HuH-7.5 (cell line): ENCODE results near the gene TSHR.
"Not testable (repeated sequence)": the region's sequence is repeated elsewhere in the genome, so short reads cannot be mapped to it uniquely, and the experiment has no call there.

Source experiments
- DNase-seq: peaks from one replicate; pipeline ENCODE4 v3.0.0; 2011; ENCODE audit warnings: low spot score

Gene TSHR

GRCh38 chr14:81070511-81070910 is 115.1 kb downstream of the TSHR start:
- no peak for DNase-seq

DNA sequence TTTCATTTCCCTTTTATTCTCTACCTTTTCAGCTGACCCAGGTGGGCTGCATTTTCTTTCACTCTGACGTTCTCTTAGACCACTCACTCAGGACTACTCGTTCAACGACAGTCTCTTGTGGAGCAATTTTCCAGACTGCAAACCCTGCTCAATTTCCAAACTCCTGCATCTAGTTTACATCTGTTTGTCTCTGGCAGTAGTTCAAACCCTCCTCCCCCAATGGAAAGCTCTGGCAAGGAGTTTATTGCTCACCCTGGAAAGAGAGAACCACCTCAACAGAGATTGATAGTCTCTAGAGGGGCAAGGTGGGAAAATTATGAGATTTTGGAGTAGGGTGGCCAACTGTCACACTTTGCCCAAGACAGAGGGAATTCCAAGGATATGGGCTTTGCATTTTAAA is 130.2 kb downstream of the TSHR start:
- no peak for DNase-seq

GRCh38 chr14:81087230-81087629 is 131.8 kb downstream of the TSHR start:
- no peak for DNase-seq

GRCh38 chr14:81091139-81091538 is 135.7 kb downstream of the TSHR start:
- DNase-seq: no peak

- no peak for DNase-seq
These were observed 136.2 kb downstream of the TSHR start for GRCh38 chr14:81091660-81092059.

DNA sequence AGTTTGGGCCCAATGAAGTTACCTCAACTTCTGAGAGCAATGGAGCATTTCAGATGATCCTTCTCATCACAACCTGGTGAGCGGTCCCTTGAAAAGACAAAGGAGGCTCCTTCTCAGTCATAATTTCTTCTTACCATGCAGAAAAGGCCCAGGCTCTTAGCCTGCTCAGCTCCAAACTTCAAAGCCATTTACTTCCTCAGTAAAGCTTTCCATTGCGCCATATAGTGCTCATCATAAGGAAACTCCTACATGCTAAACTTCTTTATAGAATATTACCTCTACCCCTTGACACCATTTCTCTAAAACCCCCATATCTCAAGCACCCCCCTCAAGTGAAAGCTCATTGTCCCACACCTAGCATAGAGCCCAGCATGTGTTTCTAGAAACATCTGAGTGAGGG is 138.2 kb downstream of the TSHR start:
- no peak for DNase-seq

DNA sequence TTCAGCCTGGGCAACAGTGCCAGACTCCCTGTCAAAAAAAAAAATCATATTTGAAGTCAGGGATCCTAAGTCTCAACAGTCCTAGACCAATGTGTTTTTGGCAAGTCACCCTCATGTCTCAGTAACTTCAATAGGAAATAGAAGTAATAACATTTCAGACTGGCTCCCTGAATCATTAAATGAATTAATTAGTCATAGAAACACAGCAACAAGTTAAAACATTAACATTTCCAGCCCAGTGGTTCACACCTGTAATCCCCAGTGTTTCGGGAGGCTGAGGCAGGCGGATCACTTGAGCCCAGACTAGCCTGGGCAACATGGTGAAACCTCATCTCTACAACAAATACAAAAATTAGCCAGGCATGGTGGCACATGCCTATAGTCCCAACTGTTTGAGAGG is 140.1 kb downstream of the TSHR start:
- DNase-seq: no peak

GRCh38 chr14:81096656-81097055 is 141.2 kb downstream of the TSHR start:
- no peak for DNase-seq

DNA sequence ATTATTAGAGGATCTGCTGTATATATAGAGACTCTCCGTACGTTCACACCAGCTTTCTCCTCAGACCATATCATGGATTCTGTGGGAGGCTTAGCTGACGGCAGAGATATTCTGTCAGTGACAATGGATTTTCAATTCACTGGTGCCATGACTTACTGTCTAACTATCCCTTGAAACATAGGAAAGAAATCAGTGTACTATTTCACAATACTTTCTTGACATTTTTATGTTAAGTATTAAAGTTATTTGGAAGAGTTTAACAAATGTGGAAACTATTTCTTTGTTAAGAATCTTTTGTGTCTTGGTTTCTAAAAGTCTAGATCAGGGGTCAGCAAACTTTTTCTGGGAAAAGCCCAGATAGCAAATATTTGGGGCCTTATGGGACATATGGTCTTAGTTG is 146.8 kb downstream of the TSHR start:
- no peak for DNase-seq

DNA sequence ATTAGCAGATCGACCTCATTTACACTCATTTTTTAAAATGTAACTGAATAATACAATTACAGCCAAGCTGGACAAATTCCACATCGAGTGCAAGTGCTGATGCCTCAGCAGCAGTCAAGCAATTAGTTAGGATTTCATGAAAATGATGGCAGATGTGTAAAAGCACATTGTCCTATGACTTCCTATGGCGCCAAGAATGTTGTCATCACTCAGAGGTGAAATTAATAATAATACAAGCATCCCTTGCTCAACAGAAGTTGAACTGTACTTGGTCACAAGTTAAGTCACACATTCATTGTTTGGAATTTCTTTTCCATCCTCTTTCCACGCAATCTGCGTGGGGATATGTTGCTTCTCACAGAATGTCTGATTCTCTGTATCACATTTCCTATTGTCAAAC is 148.0 kb downstream of the TSHR start:
- no peak for DNase-seq

- DNase-seq: no peak
These were observed 150.0 kb downstream of the TSHR start for GRCh38 chr14:81105378-81105777.

DNA sequence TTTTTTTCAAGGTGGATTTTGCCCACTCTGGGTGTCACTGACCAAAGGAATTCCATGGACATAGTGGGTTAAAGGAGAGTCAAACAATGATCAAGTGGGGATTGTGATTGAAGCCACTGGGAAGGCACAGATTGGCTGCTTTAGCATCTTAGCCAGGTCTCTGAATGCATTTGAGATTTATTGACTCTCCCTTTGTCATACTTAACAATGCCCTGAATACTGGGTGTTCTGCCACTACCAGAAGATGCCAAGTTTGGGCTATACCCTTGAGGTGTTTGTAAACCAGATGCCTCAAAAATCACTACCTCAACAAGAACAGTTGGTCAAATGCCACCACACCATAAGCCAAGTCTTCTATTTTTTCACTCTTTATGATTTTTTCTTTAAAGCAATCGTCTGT is 150.5 kb downstream of the TSHR start:
- no peak for DNase-seq

DNA sequence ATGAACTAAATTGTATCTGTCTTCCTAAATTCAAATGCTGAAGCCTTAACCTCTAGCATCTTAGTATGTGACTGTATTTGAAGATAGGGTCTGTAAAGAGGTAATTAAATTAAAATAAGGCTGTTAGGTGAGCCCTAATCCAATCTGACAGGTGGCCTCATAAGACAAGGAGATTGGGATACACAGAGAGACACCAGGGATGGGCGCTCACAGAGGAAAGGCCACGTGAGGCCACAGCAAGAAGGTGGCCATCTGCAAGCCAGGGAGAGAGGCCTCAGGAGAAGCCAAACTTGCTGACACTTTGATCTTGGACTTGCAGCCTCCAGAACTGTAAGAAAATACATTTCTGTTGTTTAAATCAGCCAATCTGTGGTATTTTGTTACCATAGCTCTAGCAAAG is 154.8 kb downstream of the TSHR start:
- no peak for DNase-seq

GRCh38 chr14:81113176-81113575 is 157.8 kb downstream of the TSHR start:
- DNase-seq: no peak

- not testable (repeated sequence) for DNase-seq
These were observed 158.8 kb downstream of the TSHR start for GRCh38 chr14:81113945-81114820.

GRCh38 chr14:81120501-81120900 is 165.1 kb downstream of the TSHR start:
- DNase-seq: no peak

GRCh38 chr14:81122326-81122725 is 166.9 kb downstream of the TSHR start:
- DNase-seq: no peak

DNA sequence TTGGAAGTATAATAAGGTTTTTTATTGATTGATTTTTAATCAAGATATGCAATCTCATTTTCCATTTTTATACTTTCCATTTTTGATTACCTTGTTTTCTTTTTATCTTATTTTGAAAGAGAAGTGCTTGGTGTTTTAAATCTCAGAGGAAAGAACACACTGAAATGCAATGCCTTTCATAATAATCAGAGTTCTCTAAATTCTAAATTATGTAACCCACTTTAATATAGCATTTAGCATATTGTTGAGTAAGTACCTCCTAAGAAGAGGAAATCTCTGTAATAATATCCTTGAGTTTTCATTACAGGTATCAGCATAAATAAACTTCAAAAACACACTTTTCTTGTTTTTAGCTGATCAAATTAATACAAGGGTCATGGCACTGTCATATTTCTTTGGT is 168.4 kb downstream of the TSHR start:
- no peak for DNase-seq

GRCh38 chr14:81125536-81125935 is 170.1 kb downstream of the TSHR start:
- DNase-seq: no peak

DNA sequence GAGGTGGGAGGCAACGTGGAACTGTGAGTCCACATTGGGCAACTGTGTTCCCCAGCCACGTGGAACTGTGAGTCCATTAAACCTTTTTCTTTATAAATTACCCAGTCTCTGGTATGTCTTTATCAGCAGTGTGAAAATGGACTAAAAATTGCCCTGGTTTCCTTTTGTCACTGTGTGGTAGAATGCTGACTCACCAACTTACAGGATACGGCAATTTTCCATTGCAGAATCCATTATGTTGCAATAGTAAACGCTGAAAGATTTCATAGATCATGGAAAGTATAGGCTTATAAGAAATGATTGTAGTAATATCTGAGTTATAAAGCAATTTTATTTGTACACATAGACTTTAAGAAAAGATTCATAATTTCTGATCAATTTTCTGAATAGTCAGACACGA is 172.4 kb downstream of the TSHR start:
- no peak for DNase-seq

GRCh38 chr14:81129242-81129641 is 173.8 kb downstream of the TSHR start:
- DNase-seq: no peak

GRCh38 chr14:81132468-81132867 is 177.0 kb downstream of the TSHR start:
- no peak for DNase-seq

GRCh38 chr14:81133400-81133799 is 178.0 kb downstream of the TSHR start:
- no peak for DNase-seq

- no peak for DNase-seq
These were observed 181.9 kb downstream of the TSHR start for GRCh38 chr14:81137316-81137715.
